AG04449 (cell line): ENCODE results near the gene CASP6.

Experiments
- CTCF ChIA-PET: fragments of 350-600 bp; formaldehyde crosslinking; extraction: SDS; loops from one replicate; lab custom pipeline; 2021; ENCODE audit warnings: antibody characterized with exemption; lab: Yijun Ruan, JAX
- POLR2A ChIA-PET: fragments of 400-600, 350-600 bp; formaldehyde crosslinking; extraction: SDS; loops from one replicate; lab custom pipeline; 2020; ENCODE audit warnings: antibody characterized with exemption, inconsistent platforms; lab: Yijun Ruan, JAX
- DNase-seq: peaks from one replicate; pipeline ENCODE4 v3.0.0-alpha.2; 2010; ENCODE audit warnings: low read depth, low spot score
- H3K4me3 ChIP-seq: 2 replicates; pipeline ENCODE4 v1.5.1; 2011; ENCODE audit warnings: low read depth, mild to moderate bottlenecking, control low read depth, low read length
- TF ChIP-seq, protein P1 (sequence below): IDR thresholded peaks from one replicate; pipeline ENCODE4 v1.5.1; 2011; ENCODE audit warnings: mild to moderate bottlenecking, moderate library complexity, low read length, control low read depth, inconsistent platforms; ENCODE audit not compliant: insufficient read depth; ENCODE audit errors: missing control alignments

CASP6 gene

DNA sequence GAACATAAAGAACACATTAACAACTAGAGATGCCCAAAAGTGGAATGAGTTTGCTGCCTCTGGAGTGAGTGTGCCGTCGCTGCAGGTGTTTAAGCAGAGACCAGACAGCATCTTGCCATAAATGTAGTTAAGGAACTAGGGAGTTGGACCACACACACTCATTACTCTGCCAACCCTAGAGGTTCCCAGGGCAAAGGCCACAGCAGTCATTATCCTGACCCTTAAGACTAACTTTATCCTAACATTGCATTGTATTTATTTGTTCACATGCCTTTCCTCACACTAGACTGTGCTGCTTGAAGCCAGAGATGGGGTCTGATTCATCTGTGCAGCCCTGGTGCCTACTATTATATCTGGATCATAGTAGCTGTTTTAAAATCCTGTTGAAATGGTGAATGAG lies 43.5 kb upstream of the CASP6 start:
- DNase-seq, result no peak
- TF ChIP-seq, protein P1, sequence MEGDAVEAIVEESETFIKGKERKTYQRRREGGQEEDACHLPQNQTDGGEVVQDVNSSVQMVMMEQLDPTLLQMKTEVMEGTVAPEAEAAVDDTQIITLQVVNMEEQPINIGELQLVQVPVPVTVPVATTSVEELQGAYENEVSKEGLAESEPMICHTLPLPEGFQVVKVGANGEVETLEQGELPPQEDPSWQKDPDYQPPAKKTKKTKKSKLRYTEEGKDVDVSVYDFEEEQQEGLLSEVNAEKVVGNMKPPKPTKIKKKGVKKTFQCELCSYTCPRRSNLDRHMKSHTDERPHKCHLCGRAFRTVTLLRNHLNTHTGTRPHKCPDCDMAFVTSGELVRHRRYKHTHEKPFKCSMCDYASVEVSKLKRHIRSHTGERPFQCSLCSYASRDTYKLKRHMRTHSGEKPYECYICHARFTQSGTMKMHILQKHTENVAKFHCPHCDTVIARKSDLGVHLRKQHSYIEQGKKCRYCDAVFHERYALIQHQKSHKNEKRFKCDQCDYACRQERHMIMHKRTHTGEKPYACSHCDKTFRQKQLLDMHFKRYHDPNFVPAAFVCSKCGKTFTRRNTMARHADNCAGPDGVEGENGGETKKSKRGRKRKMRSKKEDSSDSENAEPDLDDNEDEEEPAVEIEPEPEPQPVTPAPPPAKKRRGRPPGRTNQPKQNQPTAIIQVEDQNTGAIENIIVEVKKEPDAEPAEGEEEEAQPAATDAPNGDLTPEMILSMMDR, result no peak
- no peak overlapping the region for H3K4me3 ChIP-seq
- CTCF ChIA-PET, result no interaction called here
- POLR2A ChIA-PET, result no interaction called here

DNA sequence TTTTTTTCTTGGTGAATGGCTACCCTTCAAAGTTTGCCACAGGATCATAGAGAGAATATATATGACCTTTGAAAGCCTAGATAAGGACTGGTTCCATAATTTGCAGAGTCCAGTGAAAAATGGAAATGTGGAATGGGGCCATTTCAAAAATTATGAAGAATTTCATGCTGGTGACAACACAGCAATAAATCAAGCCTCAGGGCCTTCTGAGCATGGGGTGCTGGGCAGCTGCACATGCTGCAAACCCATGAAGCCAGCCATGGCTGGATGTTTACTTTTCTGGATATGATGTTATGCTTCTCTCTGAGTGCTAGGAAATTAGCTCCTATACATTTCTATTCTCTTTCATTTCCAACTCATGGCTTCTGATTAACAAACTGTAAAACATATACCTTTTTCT lies 42.6 kb upstream of the CASP6 start:
- DNase-seq, result no peak
- TF ChIP-seq, protein P1, result no peak
- ChIA-PET CTCF (no interaction called here), POLR2A (no interaction called here)
- H3K4me3 ChIP-seq, result no peak overlapping the region

DNA sequence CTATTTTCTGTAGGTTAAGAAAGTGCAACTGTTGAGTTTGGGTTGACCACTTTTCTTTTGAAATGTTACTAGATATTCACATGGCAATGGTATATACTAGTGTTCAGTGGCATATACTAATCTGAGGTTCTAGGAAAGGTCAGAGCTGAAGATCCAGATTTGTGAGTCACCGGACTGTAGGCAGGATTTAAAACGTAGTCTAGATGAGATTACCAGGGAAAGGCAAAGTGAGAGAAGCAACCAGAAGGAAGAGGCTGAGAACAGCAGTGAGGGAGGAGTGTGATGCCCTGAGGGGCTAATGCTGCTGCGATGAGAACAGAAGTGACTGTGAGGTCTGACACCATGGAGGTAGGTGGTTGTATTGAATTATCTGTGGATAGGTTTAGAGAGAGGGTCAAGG lies 36.3 kb upstream of the CASP6 start:
- CTCF ChIA-PET, result interaction anchor here (1.7 kb wide), 1 partner anchor 306 kb away, joined by 4 read pairs; the partner anchor contains the start of gene SEC24B
- no peak for DNase-seq
- TF ChIP-seq, protein P1, result no peak

DNA sequence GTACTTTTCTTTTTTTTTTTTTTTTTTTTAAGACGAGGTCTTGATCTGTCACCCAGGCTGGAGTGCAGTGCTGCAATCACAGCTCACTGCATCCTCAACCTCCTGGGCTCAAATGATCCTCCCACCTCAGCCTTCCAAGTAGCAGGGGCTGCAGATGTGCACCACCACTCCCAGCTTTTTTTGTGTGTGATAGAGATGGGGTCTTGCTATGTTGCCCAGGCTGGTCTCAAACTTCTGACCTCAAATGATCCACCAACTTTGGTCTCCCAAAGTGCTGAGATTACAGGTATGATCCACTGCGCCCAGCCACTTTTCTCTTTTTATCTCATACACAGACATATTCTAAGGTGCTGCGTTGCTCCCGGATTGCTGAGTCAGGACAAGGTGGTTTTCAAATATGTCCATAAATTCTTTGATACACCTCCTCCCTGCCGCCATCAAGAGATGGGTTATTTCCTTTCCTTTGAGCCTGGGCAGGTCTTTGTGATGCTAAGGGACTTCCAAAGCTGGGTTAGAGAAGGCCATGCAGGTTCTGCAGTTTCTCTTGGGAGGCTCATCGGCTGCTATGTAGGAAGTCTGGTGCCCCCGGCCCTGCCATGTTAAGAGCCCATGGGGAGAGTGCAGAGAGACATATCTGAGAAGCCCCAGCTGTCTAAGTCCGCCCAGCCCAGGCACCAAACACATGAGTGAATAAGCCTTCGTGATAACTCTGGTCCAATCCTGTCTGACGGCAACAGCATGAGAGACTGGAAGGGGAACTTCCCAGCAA lies 35.0 kb upstream of the CASP6 start:
- TF ChIP-seq, protein P1, result no peak
- H3K4me3 ChIP-seq, result no peak overlapping the region
- no peak for DNase-seq
- ChIA-PET CTCF (no interaction called here), POLR2A (no interaction called here)

More for the DNA sequence above, 36.3 kb upstream of the CASP6 start:
- POLR2A ChIA-PET, result no interaction called here
- no peak overlapping the region for H3K4me3 ChIP-seq

DNA sequence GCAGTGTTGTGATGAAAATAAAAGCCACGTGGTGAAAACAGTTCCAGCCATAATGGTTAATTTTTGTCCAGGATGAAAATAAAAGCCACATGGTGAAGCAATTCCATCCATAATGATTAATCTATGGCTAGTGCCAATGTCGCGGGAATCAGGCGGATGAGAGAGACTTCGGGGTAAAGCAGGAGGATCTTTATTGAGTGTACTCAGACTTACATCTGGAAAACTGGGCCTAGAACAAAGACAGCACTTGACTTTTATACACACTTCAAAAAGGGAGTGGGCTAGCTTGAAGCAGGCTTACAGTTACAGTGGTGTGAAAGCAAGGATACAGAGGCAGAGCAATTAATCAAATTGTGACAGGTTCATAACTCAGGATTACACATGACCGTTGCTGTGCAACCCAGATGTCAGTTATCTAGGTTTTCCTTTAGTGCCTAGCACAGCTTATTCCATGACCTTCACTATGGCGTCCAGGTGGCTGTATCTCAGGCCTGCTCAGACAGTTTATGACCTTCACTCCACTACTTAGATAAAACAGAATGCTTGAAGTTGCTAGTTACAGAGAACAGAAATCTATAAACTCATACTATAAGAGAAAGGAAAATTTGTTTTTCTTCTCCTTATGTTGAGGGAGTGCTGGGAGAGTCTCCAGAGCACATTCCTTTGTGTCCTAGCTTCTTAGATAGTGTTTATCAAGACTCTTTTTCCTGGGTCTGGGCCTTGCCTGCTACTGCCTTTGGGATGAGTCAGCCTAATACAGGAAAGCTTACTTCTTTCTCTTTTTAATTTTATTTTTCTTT lies 32.5 kb upstream of the CASP6 start:
- TF ChIP-seq, protein P1, result no peak
- CTCF ChIA-PET, result no interaction called here
- DNase-seq, result no peak
- POLR2A ChIA-PET, result no interaction called here
- no peak overlapping the region for H3K4me3 ChIP-seq

DNA sequence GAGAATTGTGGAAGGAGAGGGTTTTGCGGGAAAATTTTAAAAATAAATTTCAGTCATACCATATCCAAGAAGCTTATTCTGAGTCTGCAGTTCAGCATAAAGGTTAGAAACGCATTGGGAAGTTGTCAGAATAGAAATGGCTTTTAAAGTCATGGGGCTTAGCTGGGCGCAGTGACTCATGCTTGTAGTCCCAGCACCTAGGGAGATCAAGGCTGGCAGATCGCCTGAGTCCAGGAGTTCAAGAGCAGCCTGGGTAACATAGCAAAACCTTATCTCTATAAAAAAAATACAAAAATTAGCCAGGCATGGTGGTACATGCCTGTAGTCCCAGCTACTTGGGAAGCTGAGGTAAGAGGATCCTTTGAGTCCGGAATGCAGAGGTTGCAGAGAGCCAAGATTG lies 30.5 kb upstream of the CASP6 start:
- ChIA-PET CTCF (no interaction called here), POLR2A (no interaction called here)
- H3K4me3 ChIP-seq, result no peak overlapping the region
- no peak for DNase-seq
- TF ChIP-seq, protein P1, result no peak
